ENCODE measurements around the gene MAP3K1. TPM values are rescaled to one million over a fixed set of nuclear protein-coding genes. Genes with fewer than 3 reads are reported as not detected.

The MAP3K1 gene
- total RNA-seq, 4 donors from 2014 or later = 12.8 to 55.3 (median 17.4) TPM

DNA sequence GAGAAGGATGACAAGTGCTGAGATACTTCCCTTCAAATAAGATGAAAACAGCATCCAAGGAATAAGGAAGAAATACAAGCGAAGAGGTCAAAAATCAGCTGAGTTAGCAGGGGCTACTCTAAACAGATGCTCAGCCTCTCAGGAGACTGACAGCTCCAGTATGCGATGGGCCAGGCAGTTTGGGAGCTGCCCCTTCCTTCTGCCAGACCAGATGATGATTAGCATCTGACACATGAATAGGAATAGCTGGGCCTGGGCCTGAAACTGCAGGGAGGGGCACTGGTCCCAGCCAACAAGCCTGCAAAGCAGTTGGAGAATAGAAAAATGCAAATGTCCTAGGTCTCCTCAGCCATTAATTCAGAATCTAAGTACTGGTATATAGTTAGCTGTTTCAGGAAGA lies 13.1 kb upstream of the MAP3K1 start:
- DNase-seq = no peak
- TF ChIP-seq POLR2A (IDR thresholded peaks at IDR 0.05) = no peak
- TF ChIP-seq, protein P1, sequence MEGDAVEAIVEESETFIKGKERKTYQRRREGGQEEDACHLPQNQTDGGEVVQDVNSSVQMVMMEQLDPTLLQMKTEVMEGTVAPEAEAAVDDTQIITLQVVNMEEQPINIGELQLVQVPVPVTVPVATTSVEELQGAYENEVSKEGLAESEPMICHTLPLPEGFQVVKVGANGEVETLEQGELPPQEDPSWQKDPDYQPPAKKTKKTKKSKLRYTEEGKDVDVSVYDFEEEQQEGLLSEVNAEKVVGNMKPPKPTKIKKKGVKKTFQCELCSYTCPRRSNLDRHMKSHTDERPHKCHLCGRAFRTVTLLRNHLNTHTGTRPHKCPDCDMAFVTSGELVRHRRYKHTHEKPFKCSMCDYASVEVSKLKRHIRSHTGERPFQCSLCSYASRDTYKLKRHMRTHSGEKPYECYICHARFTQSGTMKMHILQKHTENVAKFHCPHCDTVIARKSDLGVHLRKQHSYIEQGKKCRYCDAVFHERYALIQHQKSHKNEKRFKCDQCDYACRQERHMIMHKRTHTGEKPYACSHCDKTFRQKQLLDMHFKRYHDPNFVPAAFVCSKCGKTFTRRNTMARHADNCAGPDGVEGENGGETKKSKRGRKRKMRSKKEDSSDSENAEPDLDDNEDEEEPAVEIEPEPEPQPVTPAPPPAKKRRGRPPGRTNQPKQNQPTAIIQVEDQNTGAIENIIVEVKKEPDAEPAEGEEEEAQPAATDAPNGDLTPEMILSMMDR (IDR thresholded peaks at IDR 0.05) = no peak

DNA sequence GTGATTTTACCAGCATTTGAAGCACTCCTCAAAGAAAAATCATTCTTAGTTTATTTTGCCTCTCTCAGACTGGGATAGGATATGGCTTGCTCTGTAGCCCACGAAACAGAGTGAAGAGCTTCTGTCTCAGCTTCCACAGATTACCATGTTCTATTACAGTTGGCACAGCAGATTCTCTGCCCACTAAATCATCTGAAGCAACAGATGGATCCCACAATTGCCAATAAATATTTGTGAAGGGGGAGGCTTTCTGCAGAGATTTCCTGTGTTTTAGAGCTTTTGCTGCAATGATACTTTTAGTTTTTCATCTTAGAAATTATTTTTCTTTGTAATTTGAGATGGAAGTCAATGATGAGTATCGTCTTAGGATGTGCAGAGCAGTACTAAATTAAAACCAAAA lies 12.3 kb upstream of the MAP3K1 start:
- no peaks in the 10 kb centered on the region for H3K9me3 ChIP-seq
- H3K4me3 ChIP-seq = no peak overlapping the region
- DNase-seq = no peak

More for the DNA sequence above, 13.1 kb upstream of the MAP3K1 start:
- Histone ChIP-seq H3K4me3 (no peak overlapping the region), H3K27ac (no peak overlapping the region), H3K9me3 (no peaks in the 10 kb centered on the region), H3K4me1 (no peaks in the 10 kb centered on the region), H3K36me3 (no peaks in the 10 kb centered on the region), H3K27me3 (no peaks in the 10 kb centered on the region)

DNA sequence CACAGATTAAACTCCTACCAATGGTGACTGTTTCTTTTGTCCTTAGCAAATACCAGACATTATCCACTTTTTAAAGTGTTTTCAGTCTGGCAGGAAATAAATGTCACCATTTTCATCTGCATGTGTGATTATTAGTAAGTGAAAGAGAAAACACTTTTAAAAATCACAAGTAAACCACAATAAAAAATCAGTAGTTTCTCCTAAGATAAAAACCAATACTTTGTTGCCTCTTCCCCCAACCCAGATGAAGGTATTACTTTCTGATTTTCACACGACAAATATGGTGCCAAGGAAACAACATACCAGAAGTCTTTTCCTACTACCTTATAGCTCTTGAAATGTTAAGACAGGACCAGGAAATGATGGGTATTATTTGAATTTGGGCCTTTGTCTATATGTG lies 11.5 kb upstream of the MAP3K1 start:
- no peak overlapping the region for H3K4me3 ChIP-seq
- no peak for DNase-seq
- H3K4me1 ChIP-seq = no peaks in the 10 kb centered on the region
- H3K9me3 ChIP-seq = no peaks in the 10 kb centered on the region
- no peaks in the 10 kb centered on the region for H3K36me3 ChIP-seq
- TF ChIP-seq, protein P1 (IDR thresholded peaks at IDR 0.05) = no peak
- no peak for TF ChIP-seq POLR2A (IDR thresholded peaks at IDR 0.05)
- no peaks in the 10 kb centered on the region for H3K27me3 ChIP-seq
- H3K27ac ChIP-seq = no peak overlapping the region

More for the DNA sequence above, 12.3 kb upstream of the MAP3K1 start:
- H3K27me3 ChIP-seq = no peaks in the 10 kb centered on the region
- H3K4me1 ChIP-seq = no peaks in the 10 kb centered on the region
- no peak overlapping the region for H3K27ac ChIP-seq
- H3K36me3 ChIP-seq = no peaks in the 10 kb centered on the region
- no peak for TF ChIP-seq POLR2A (IDR thresholded peaks at IDR 0.05)
- TF ChIP-seq, protein P1 (IDR thresholded peaks at IDR 0.05) = no peak

DNA sequence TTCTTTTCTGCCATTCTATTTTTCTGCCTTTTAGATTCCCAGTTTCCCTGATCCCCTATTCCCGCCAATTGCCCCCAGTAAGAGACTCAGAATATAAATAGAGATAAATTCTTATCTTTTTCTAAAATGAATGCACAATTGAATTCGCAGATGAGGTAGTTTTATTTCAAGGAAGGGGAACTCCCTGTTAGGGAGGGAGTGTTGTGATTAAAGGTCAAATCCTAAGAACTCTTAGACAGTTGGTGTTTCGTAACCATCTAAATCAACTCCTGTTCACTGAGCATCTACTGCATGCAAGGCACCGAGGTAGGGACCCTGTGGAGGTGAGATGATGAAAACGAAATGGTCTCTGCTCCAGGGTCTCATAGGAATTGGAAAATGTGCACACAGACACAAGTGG lies 7.7 kb upstream of the MAP3K1 start:
- H3K9me3 ChIP-seq = no peaks in the 10 kb centered on the region
- H3K4me1 ChIP-seq = no peaks in the 10 kb centered on the region
- H3K27ac ChIP-seq = no peak overlapping the region
- TF ChIP-seq POLR2A (IDR thresholded peaks at IDR 0.05) = no peak
- TF ChIP-seq, protein P1 (IDR thresholded peaks at IDR 0.05) = no peak
- H3K4me3 ChIP-seq = no peak overlapping the region
- H3K27me3 ChIP-seq = no peaks in the 10 kb centered on the region
- DNase-seq = no peak
- H3K36me3 ChIP-seq = no peaks in the 10 kb centered on the region

DNA sequence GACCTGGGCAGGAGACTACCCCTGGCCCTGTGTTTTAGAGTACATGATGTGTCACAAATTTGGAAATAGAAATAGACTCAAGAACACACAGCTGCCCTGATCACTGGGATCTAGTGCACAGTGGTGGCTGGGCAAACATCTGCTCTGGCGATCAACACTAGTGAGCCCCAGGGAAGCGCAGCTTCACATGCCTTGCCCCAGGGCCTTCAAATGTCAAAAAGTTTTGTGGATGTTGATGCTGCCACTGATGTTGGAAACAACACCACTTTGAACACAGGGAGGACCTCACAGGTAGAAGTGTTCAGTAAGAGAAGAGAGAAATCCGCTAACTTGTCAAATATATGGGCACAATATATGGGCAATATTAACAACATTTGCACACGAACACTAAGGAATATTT lies 7.1 kb upstream of the MAP3K1 start:
- H3K36me3 ChIP-seq = no peaks in the 10 kb centered on the region
- no peaks in the 10 kb centered on the region for H3K27me3 ChIP-seq
- no peak for TF ChIP-seq POLR2A (IDR thresholded peaks at IDR 0.05)
- TF ChIP-seq, protein P1 (IDR thresholded peaks at IDR 0.05) = no peak
- no peaks in the 10 kb centered on the region for H3K9me3 ChIP-seq
- no peak for DNase-seq
- H3K4me3 ChIP-seq = no peak overlapping the region
- H3K4me1 ChIP-seq = no peaks in the 10 kb centered on the region
- H3K27ac ChIP-seq = no peak overlapping the region

DNA sequence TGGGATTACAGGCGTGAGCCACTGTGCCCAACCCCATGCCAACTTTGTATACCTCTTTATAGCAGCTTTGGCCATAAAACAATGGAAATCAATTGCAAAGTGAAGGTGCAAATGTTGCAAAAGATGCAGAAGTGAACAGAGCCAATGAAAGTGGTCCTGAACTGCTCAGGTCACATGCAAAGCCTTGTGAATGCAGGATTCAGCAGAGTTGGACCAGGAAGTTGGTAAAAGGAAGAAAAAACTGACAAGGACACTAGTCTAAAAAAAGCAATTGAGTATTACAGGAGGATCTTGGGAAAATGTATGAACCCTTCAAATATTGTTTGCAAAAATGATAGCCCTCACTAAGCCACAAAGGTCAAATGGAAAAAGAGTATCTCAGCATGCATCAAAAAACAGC lies 4.5 kb upstream of the MAP3K1 start:
- Histone ChIP-seq H3K9me3 (no peaks in the 10 kb centered on the region), H3K27me3 (no peaks in the 10 kb centered on the region), H3K4me1 (no peaks in the 10 kb centered on the region), H3K4me3 (no peak overlapping the region), H3K27ac (no peak overlapping the region), H3K36me3 (no peaks in the 10 kb centered on the region)
- TF ChIP-seq POLR2A (IDR thresholded peaks at IDR 0.05) = no peak
- TF ChIP-seq, protein P1 (IDR thresholded peaks at IDR 0.05) = no peak
- DNase-seq = no peak
